Upper lobe of left lung (tissue), 6 donors: ENCODE measurements around the gene RUBCN. TPM values are rescaled to one million over a fixed set of nuclear protein-coding genes. Genes with fewer than 3 reads are reported as not detected.
"Not testable (repeated sequence)": the region's sequence is repeated elsewhere in the genome, so short reads cannot be mapped to it uniquely, and the experiment has no call there.

Experiments
- ATAC-seq, 2 donors: fragments of 200-7000 bp; cut with Tn5 transposase; one replicate each; pipeline ENCODE4 v1.9.1; 2022; ENCODE audit warnings: mild to moderate bottlenecking in 2 of 2, moderate library complexity in 2 of 2; ENCODE audit not compliant: low FRiP score in 2 of 2
- DNase-seq, 2 donors: peaks; one replicate each; pipeline ENCODE4 v3.0.0-alpha.2; 2019 to 2020
- H3K27ac ChIP-seq, 4 donors: fragments of 200-600 bp; sonication (generic); one replicate each; pipeline ENCODE4 v1.5.1; 2016 to 2019
- H3K27me3 ChIP-seq, 4 donors: fragments of 200-600 bp; sonication (generic); one replicate each; pipeline ENCODE4 v1.5.1; 2017 to 2019
- H3K36me3 ChIP-seq, 4 donors: fragments of 200-600 bp; sonication (generic); one replicate each; pipeline ENCODE4 v1.5.1; 2016 to 2019
- H3K4me1 ChIP-seq, 4 donors: fragments of 200-600 bp; sonication (generic); one replicate each; pipeline ENCODE4 v1.5.1; 2018 to 2019
- H3K4me3 ChIP-seq, 4 donors: fragments of 200-600 bp; sonication (generic); one replicate each; pipeline ENCODE4 v1.5.1; 2017 to 2019; ENCODE audit warnings: mild to moderate bottlenecking in 2 of 4, moderate library complexity in 1 of 4
- H3K9me3 ChIP-seq, 4 donors: fragments of 200-600 bp; sonication (generic); one replicate each; pipeline ENCODE4 v1.5.1; 2018 to 2019
- EP300 ChIP-seq, 4 donors: sonication (generic); formaldehyde crosslinking; IDR thresholded peaks; one replicate each; pipeline ENCODE4 v1.5.1; 2017; ENCODE audit warnings: antibody characterized with exemption in 4 of 4, control low read depth in 2 of 4
- POLR2A ChIP-seq, 4 donors: fragments of 450-650 bp; IDR thresholded peaks; one replicate each; pipeline ENCODE4 v1.5.1; 2016 to 2017; ENCODE audit warnings: antibody characterized with exemption in 4 of 4, mild to moderate bottlenecking in 2 of 4
- POLR2AphosphoS5 ChIP-seq, 2 donors: sonication (generic); formaldehyde crosslinking; IDR thresholded peaks; one replicate each; pipeline ENCODE4 v1.5.1; 2017; ENCODE audit warnings: antibody characterized with exemption in 2 of 2
- WGBS, 2 donors: methylation state at CpG; one replicate each; pipeline ENCODE4 v1.1.5; 2017 to 2018; 5-methylcytosine and 5-hydroxymethylcytosine counted together
- total RNA-seq, 6 donors: library from RNA; depleted of rRNA in 4 of 6; stranded (reverse); fragments of >200 nt in 4 of 6; gene quantifications; one replicate each; pipeline versions ENCODE4 v1.1.0 to v1.2.1, GENCODE V29; 2016 to 2021
- TF ChIP-seq, protein P1 (sequence below), 6 experiments: fragments of 450-650 bp in 4 of 6; fragments of 200-600 bp in 2 of 6; sonication (generic) in 2 of 6; IDR thresholded peaks; one replicate each; pipeline ENCODE4 v1.5.1; 2016 to 2019; ENCODE audit warnings: antibody characterized with exemption in 6 of 6
- donor health status: DM: no; HTN: no; CAD: no; lungs with moderate emphysema.
- donor health status: DM: no; HTN: yes; CAD: no; lungs with severe emphysema.

The RUBCN gene
- total RNA-seq, 6 donors from 2014 or later, result 34.8 to 103 (median 51.2) TPM

DNA sequence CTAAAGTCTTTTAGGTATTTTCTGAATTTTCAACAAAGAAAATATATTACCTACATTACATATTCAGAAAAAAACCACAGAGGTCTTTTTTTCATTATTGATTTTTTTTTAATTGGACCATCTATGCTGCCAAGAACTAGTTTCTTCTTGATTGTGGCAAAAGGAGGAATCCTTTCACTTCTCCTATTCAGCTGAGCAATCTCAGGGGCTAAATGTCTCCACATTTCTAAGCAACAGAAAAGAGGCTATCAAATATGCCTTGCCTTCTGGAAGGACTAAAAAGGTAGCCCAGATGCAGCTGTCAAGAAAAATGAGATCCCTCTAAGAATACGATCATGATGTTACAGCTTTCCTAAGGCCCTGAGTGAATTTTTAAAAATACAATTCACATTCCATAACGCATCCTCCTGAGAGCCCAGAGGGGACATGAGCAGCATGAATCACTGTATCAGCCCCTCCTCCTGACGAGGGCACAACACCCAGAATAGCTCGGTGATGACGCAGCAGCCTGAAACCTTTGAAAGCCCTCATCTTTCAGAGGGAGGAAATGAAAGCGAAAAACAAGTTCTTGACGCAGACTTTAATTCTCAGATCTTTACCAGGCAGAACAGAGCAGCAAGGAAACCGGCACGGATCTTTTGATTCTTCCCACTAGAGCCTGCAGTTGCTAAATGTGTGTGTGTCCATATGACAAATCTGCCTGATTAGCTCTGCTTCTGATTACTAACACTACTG is 24.6 kb downstream of the RUBCN start:
- peaks cover 11 to 20% (median 16%) of the 10 kb centered on the region in 4 donors for H3K4me1 ChIP-seq
- peak; percentile 97 to 100 for ATAC-seq
- no peaks in the 10 kb centered on the region for H3K27me3 ChIP-seq
- H3K4me3 ChIP-seq, result peak overlapping the region in 3 of 4 donors; percentile 26 to 47 (median 38)
- DNase-seq, result peak in 1 of 2 donors; percentile 93
- 3 to 5% methylated on average over 9 of the region's 9 CpGs for WGBS, 2 donors
- H3K36me3 ChIP-seq, result peaks cover 0 to 12% (median 0%) of the 10 kb centered on the region in 4 donors
- H3K9me3 ChIP-seq, result no peaks in the 10 kb centered on the region
- TF ChIP-seq EP300 (IDR thresholded peaks at IDR 0.05), result peak in 1 of 4 donors; percentile 86
- peak; percentile 61 to 80 for TF ChIP-seq POLR2AphosphoS5 (IDR thresholded peaks at IDR 0.05)
- TF ChIP-seq, protein P1, sequence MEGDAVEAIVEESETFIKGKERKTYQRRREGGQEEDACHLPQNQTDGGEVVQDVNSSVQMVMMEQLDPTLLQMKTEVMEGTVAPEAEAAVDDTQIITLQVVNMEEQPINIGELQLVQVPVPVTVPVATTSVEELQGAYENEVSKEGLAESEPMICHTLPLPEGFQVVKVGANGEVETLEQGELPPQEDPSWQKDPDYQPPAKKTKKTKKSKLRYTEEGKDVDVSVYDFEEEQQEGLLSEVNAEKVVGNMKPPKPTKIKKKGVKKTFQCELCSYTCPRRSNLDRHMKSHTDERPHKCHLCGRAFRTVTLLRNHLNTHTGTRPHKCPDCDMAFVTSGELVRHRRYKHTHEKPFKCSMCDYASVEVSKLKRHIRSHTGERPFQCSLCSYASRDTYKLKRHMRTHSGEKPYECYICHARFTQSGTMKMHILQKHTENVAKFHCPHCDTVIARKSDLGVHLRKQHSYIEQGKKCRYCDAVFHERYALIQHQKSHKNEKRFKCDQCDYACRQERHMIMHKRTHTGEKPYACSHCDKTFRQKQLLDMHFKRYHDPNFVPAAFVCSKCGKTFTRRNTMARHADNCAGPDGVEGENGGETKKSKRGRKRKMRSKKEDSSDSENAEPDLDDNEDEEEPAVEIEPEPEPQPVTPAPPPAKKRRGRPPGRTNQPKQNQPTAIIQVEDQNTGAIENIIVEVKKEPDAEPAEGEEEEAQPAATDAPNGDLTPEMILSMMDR (IDR thresholded peaks at IDR 0.05), result no peak
- TF ChIP-seq POLR2A (IDR thresholded peaks at IDR 0.05), result peak in 2 of 4 donors; percentile 28 to 71
- H3K27ac ChIP-seq, result peak overlapping the region; percentile 84 to 90 (median 88)

DNA sequence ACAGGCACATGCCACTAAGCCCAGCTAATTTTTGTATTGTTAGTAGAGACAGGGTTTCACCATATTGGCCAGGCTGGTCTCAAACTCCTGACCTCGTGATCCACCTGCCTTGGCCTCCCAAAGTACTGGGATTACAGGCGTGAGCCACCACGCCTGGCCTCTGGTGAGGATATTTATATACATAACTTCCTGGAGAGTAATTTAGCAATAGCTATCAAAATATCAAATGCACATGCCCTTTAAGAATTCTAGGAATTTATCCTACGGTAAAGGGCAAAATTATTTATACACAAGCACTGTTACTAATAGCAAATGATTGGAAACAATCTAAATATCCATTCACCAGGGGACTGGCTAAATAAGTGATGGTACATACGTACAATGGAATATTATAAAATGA is 25.7 kb downstream of the RUBCN start:
- not testable (repeated sequence) for H3K9me3 ChIP-seq, H3K4me3 ChIP-seq, H3K27me3 ChIP-seq, DNase-seq, H3K36me3 ChIP-seq, ATAC-seq, H3K27ac ChIP-seq
- 86 to 93% methylated on average over 5 of the region's 5 CpGs for WGBS, 2 donors
- peaks cover 11 to 20% (median 16%) of the 10 kb centered on the region in 4 donors for H3K4me1 ChIP-seq

DNA sequence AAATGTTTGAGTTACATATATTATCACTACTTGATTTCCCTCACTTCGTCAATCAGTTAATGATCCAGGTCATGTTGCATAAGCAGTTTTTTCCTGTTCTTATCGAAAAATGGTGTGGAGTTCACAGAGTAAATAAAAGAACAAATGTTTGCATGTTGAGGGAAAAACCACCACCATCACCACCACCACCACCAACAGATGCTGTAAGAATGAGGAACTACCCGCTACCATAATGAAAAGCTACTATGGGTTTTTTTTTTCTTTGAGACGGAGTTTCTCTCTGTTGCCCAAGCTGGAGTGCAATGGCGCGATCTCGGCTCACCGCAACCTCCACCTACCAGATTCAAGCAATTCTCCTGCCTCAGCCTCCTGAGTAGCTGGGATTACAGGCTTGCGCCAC is 27.6 kb downstream of the RUBCN start:
- 76 to 88% methylated on average over 9 of the region's 9 CpGs for WGBS, 2 donors
- H3K4me3 ChIP-seq, result no peak overlapping the region

DNA sequence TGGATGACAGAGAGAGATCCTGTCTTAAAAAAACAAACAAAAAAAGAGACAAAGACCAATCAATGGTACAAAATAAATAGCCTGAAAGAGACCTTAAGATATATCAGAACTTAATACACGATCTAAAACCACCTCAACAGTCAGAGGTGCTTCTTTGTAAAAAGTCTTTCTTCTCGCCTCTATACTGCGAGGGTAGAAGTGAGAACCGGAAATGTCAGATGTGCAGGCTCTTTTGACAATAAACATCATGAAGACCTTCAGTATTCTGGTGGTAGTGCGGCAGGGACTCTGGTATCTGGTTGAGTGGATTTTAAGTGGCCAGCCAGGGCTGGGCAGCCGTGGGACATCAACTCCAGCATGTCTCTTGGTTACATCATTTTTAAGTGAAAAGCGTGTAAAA is 30.0 kb downstream of the RUBCN start:
- WGBS, 2 donors, result 90 to 95% methylated on average over 7 of the region's 7 CpGs
- Histone ChIP-seq H3K36me3 (peaks cover 7 to 43% (median 17%) of the 10 kb centered on the region in 4 donors), H3K4me3 (no peak overlapping the region), H3K4me1 (peaks cover 0 to under 1% (median 0%) of the 10 kb centered on the region in 4 donors), H3K9me3 (no peaks in the 10 kb centered on the region), H3K27ac (no peak overlapping the region), H3K27me3 (no peaks in the 10 kb centered on the region)
- no peak for DNase-seq
- no peak for TF ChIP-seq POLR2A (IDR thresholded peaks at IDR 0.05)
- no peak for TF ChIP-seq POLR2AphosphoS5 (IDR thresholded peaks at IDR 0.05)
- no peak for ATAC-seq

More for the DNA sequence above, 27.6 kb downstream of the RUBCN start:
- no peak for ATAC-seq
- Histone ChIP-seq H3K9me3 (no peaks in the 10 kb centered on the region), H3K27me3 (no peaks in the 10 kb centered on the region), H3K36me3 (peaks cover 1 to 20% (median 6%) of the 10 kb centered on the region in 4 donors), H3K27ac (no peak overlapping the region), H3K4me1 (peaks cover 11 to 20% (median 16%) of the 10 kb centered on the region in 4 donors)
- DNase-seq, result no peak
- TF ChIP-seq POLR2AphosphoS5 (IDR thresholded peaks at IDR 0.05), result no peak
- TF ChIP-seq, protein P1 (IDR thresholded peaks at IDR 0.05), result no peak

DNA sequence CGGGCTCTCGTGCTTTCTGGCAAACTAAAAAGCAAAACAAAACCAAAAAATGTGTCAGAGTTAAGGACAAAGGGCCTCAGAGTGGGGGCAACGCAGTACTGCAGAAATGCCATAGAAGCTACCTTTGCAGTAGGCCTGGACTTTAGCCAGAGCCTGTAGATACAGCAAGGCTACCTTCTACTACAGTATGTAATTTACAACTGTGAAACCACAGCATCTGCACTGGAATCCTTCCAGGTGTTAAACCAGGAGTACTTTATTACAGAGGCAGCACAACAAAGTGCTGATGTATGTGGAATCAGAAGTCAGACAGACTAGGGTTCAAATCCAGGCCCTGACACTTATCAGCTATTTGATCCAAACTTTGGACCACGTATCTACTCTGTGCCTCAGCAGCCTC is 34.9 kb downstream of the RUBCN start:
- H3K36me3 ChIP-seq, result peaks cover 16 to 84% (median 47%) of the 10 kb centered on the region in 4 donors
- H3K4me3 ChIP-seq, result no peak overlapping the region
- H3K27ac ChIP-seq, result no peak overlapping the region
- H3K27me3 ChIP-seq, result no peaks in the 10 kb centered on the region
- WGBS, 2 donors, result 94 to 98% methylated on average over 4 of the region's 4 CpGs
- TF ChIP-seq, protein P1 (IDR thresholded peaks at IDR 0.05), result no peak
- TF ChIP-seq POLR2AphosphoS5 (IDR thresholded peaks at IDR 0.05), result no peak
- no peak for TF ChIP-seq EP300 (IDR thresholded peaks at IDR 0.05)
- no peak for TF ChIP-seq POLR2A (IDR thresholded peaks at IDR 0.05)
- DNase-seq, result no peak
- no peak for ATAC-seq
- no peaks in the 10 kb centered on the region for H3K9me3 ChIP-seq
- no peaks in the 10 kb centered on the region for H3K4me1 ChIP-seq

DNA sequence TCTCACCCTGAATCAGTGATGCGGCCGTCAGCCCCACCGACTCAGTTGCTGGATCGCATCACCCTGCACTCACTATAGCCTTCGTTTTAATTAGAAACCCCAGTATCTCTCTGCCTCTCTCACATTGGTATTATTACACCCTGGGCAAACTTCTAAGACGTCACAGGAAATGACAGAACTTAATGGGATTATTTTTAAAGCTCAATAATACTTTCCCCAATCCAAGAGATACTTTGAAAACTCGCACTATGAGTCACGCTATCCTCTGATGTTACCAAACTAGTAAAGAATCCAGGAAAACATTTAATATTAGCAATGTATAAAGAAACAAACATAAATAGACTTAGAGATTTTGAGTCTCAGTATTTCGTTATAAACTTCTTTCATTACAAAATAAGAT is 36.6 kb downstream of the RUBCN start:
- TF ChIP-seq, protein P1 (IDR thresholded peaks at IDR 0.05), result no peak
- TF ChIP-seq POLR2A (IDR thresholded peaks at IDR 0.05), result no peak
- no peak for TF ChIP-seq EP300 (IDR thresholded peaks at IDR 0.05)
- no peak for TF ChIP-seq POLR2AphosphoS5 (IDR thresholded peaks at IDR 0.05)
- 95 to 97% methylated on average over 9 of the region's 9 CpGs for whole genome bisulfite sequencing, 2 donors
- Histone ChIP-seq H3K27ac (no peak overlapping the region), H3K36me3 (peaks cover 21 to 92% (median 60%) of the 10 kb centered on the region in 4 donors), H3K4me1 (no peaks in the 10 kb centered on the region), H3K27me3 (no peaks in the 10 kb centered on the region), H3K4me3 (no peak overlapping the region), H3K9me3 (no peaks in the 10 kb centered on the region)
- no peak for ATAC-seq
- DNase-seq, result no peak
